PC-3 (cell line): ENCODE measurements around the gene PLXNC1.

Experiments
- EZH2 ChIP-seq: fragments of 300-600 bp; sonication (generic); IDR thresholded peaks from one replicate; pipeline ENCODE4 v1.6.1; 2017; ENCODE audit warnings: antibody characterized with exemption, mild to moderate bottlenecking, low read length; ENCODE audit not compliant: unreplicated experiment
- TF ChIP-seq, protein P1 (sequence below): fragments of 300-600 bp; sonication (generic); conservative IDR thresholded peaks from 2 replicates; pipeline ENCODE4 v1.5.1; 2017; ENCODE audit warnings: antibody characterized with exemption, low read depth, mild to moderate bottlenecking, low read length

DNA sequence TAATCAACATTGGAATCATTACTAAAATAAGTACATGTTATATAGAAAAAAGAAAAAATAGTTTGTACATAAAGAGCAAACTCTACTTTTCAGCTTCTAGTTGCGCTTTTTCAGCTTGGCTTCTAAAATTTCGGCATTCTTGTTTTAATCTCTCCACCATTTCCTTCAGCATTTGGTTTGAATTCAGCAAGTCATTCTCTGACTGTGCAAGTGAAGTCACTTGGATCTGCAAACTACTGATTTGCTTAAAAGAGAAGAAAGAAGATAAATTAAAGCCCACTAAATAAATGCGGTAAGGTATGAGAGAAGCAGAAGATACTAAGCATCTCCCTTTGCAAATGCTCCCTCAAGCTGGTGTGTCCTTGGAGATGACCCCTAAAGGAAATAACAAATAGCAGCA, 185.0 kb downstream of the PLXNC1 start:
- TF ChIP-seq, protein P1, sequence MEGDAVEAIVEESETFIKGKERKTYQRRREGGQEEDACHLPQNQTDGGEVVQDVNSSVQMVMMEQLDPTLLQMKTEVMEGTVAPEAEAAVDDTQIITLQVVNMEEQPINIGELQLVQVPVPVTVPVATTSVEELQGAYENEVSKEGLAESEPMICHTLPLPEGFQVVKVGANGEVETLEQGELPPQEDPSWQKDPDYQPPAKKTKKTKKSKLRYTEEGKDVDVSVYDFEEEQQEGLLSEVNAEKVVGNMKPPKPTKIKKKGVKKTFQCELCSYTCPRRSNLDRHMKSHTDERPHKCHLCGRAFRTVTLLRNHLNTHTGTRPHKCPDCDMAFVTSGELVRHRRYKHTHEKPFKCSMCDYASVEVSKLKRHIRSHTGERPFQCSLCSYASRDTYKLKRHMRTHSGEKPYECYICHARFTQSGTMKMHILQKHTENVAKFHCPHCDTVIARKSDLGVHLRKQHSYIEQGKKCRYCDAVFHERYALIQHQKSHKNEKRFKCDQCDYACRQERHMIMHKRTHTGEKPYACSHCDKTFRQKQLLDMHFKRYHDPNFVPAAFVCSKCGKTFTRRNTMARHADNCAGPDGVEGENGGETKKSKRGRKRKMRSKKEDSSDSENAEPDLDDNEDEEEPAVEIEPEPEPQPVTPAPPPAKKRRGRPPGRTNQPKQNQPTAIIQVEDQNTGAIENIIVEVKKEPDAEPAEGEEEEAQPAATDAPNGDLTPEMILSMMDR, result no peak
- no peak for TF ChIP-seq EZH2
